Fibroblast of pulmonary artery (primary cell): Measurements from ENCODE around the gene CELSR1.
"Not testable (repeated sequence)": the region's sequence is repeated elsewhere in the genome, so short reads cannot be mapped to it uniquely, and the experiment has no call there.

Source experiments
- DNase-seq: peaks from one replicate; pipeline ENCODE4 v3.0.0-alpha.2; 2010; ENCODE audit warnings: low read depth
- H3K4me3 ChIP-seq: replicated peaks from 2 replicates; pipeline ENCODE4 v1.5.1; 2011; ENCODE audit warnings: low read depth, mild to moderate bottlenecking, control low read depth, low read length, moderate library complexity
- CTCF ChIP-seq: IDR thresholded peaks from 2 replicates; pipeline ENCODE4 v1.5.1; 2011; ENCODE audit warnings: mild to moderate bottlenecking, control low read depth, low read length, inconsistent platforms; ENCODE audit errors: missing control alignments

The CELSR1 gene

GRCh38 chr22:46409631-46410210 is 127.7 kb downstream of the CELSR1 start:
- no peak for DNase-seq
- no peak for TF ChIP-seq CTCF
- H3K4me3 ChIP-seq, result no peak overlapping the region

- no peak for TF ChIP-seq CTCF
- no peak overlapping the region for H3K4me3 ChIP-seq
- DNase-seq, result no peak
Observed at GRCh38 chr22:46408568-46409506, 128.6 kb downstream of the CELSR1 start.

- TF ChIP-seq CTCF, result no peak
- DNase-seq, result no peak
- H3K4me3 ChIP-seq, result no peak overlapping the region
Observed at GRCh38 chr22:46407748-46408147, 129.7 kb downstream of the CELSR1 start.

GRCh38 chr22:46406791-46407190 is 130.6 kb downstream of the CELSR1 start:
- no peak for DNase-seq
- TF ChIP-seq CTCF, result no peak
- H3K4me3 ChIP-seq, result no peak overlapping the region

- TF ChIP-seq CTCF, result no peak
- DNase-seq, result no peak
Observed at GRCh38 chr22:46406349-46406748, 131.1 kb downstream of the CELSR1 start.

GRCh38 chr22:46405901-46406300 is 131.5 kb downstream of the CELSR1 start:
- TF ChIP-seq CTCF, result no peak
- no peak overlapping the region for H3K4me3 ChIP-seq
- DNase-seq, result no peak

More at GRCh38 chr22:46406349-46406748, 131.1 kb downstream of the CELSR1 start:
- H3K4me3 ChIP-seq, result no peak overlapping the region

- not testable (repeated sequence) for DNase-seq, H3K4me3 ChIP-seq
Observed at GRCh38 chr22:46403880-46404279, 133.5 kb downstream of the CELSR1 start.
